OCI-LY1 (cell line): ENCODE data around the gene CREB5.

ENCODE experiments used
- CTCF ChIP-seq: fragments of 200-600 bp; sonication (generic), shearing (Covaris generic); IDR thresholded peaks from 2 replicates; pipeline ENCODE4 v1.5.1; 2017; ENCODE audit warnings: mild to moderate bottlenecking, antibody characterized with exemption, low read length, moderate library complexity, mixed read lengths
- EZH2 ChIP-seq: fragments of 200-600 bp; sonication (generic), shearing (Covaris generic); IDR thresholded peaks from 2 replicates; pipeline ENCODE4 v1.8.0; 2017; ENCODE audit warnings: borderline replicate concordance, mixed run types, mild to moderate bottlenecking, antibody characterized with exemption, low read length, moderate library complexity, mixed read lengths

DNA sequence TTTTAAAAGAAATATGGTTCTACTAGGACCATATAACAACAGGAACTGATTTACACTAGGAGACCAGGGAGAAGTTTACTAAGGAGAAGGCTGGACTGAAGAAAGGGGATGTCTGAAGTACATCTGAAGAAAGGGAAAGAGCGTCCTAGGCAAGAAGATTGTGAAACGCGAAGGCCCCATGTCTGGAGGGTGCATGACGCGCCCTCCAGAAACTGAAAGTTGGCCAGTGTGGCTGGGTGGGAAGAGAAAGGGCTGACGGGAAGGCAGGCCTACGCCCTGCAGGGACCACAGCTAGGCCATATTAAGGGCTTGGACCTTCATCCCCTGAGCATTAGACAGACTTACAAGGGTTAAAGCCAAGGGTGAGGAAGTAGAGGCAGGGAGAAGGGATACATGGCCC is 387.8 kb downstream of the CREB5 start:
- TF ChIP-seq CTCF, result no peak
- TF ChIP-seq EZH2, result no peak
